Left colon (tissue), 2 donors: ENCODE data around the gene MIOX. TPM values are rescaled to one million over a fixed set of nuclear protein-coding genes. Genes with fewer than 3 reads are reported as not detected.

Source experiments
- ATAC-seq: fragments of 200-7000 bp; cut with Tn5 transposase; one replicate; pipeline ENCODE4 v1.9.1; 2020; ENCODE audit warnings: mild to moderate bottlenecking, moderate library complexity
- DNase-seq, 2 donors: peaks; one replicate each; pipeline ENCODE4 v3.0.0-alpha.2; 2020
- intact Hi-C, 2 donors: fragments of 100-400 bp; cut with DNase I in 1 of 2; cut with micrococcal nuclease in 1 of 2; formaldehyde crosslinking; loops; one replicate each; pipeline versions ENCODE4 v1.11.2 to v1.14.0; 2022; cut with DNase I, micrococcal nuclease
- total RNA-seq, 2 donors: library from RNA; stranded (reverse); fragmentation: NEBNext Ultra II Directional; extraction: Animal tissue kit (Norgen Biotek cat#: 25700); gene quantifications; one replicate each; pipeline ENCODE4 v1.2.1, GENCODE V29; 2021
- donor health status: DM: no; HTN: no; CAD: no.
- donor health status: DM: yes; HTN: yes; CAD: no.

The MIOX gene
- total RNA-seq, 2 donors from 2014 or later: not detected

DNA sequence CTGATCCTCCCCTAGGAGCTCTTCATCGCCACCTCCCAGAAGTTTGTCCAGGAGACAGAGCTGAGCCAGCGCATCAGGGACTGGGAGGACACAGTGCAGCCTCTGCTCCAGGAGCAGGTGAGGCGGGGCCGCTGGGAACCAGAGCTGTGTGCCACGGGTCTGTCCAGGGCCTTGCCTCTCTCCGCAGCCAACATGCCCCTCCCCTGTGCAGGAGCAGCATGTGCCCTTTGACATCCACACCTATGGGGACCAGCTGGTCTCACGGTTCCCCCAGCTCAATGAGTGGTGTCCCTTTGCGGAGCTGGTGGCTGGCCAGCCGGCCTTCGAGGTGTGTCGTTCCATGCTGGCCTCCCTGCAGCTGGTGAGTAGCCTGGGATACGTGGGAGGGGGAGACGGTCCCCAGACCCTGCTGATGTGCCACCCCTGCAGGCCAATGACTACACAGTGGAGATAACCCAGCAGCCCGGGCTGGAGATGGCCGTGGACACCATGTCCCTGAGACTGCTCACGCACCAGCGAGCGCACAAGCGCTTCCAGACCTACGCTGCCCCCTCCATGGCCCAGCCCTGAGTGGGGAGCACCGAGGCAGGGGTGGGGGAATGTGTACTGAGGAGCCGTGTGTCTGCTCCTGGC, 36.3 kb downstream of the MIOX start:
- DNase-seq: peak in 1 of 2 donors; percentile 14
- no peak for ATAC-seq
- intact Hi-C loops: no loop called here

DNA sequence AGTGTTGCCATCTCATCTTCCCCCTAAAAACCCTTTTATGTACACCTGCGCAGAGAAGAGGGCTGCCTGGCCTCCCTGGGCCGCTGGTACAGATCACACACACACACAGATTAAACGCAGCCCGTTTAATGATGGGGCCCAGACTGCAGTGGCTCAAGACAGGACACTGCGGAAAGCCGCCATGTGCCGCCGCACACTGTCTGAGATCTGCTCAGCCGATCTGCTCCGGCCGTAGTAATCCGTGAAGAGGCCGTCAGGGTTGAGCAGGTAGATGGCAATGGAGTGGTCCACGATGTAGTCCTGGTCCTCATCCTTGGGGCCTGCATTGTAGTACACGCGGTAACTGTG, 36.8 kb downstream of the MIOX start:
- ATAC-seq (no peak), DNase-seq (no peak)
- intact Hi-C loops: no loop called here

DNA sequence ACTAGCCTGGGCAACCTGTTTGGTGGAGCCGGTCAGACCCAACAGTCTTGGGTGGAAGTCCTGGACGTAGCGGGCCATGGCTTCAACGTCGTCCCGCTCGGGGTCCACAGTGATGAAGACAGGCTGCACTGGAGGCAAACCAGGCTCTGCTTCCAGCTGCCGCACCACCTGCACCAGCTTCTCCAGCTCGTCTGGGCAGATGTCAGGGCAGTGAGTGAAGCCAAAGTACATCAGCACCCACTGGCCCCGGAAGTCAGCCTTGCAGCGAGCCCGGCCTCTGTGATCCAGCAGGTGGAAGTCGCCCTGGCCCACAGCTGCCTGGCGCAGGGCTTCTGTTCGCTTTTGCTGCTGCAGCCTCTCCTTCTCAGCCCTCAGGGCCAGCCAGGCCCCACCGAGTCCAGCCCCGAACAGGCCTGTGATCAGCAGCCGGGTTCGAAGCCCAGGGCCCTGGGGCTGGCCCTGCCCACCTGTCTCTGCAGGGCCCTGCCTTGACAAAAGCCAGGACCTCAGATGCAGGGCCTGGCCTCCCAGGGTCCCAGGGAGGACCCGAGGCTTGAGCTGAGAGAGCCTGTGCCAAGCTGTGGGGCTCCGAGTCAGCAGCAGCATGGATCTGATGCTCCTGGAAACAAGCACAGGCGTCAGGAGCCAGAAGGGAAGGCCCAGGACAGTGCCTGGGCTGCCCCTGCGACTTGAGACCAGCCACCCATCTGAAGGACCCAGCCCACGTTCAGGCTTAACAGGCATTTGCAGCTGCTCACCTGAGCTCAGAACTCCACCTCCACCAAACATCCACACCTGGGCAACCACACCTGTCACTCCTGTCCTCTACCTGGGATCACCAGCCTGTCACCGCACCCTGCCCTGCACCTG, 37.4 kb downstream of the MIOX start:
- intact Hi-C loops: no loop called here
- DNase-seq: peak; percentile 40 to 67
- ATAC-seq: peak; percentile 12

DNA sequence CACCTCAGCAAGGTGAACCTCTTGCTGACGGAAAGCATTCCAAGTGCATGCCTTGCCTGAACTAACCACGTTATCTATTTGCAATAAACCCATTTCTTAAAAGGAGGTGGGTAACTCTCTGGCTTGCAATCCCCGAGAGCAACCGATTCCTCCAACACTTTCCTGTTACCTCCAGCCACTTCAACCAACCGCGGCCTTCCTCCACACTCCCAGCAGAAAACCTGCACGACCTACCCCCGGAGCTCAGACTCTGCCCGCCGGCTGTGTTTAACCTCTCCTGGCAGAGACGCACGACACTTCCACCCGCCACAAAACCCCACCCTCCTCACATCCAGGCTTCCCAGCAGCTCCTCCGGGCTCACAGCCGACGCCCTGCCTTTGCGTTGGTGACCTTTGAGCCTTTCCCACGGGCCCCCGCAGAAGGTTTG, 38.0 kb downstream of the MIOX start:
- DNase-seq (peak; percentile 81 to 82), ATAC-seq (peak; percentile 57)
- intact Hi-C loops: no loop called here

DNA sequence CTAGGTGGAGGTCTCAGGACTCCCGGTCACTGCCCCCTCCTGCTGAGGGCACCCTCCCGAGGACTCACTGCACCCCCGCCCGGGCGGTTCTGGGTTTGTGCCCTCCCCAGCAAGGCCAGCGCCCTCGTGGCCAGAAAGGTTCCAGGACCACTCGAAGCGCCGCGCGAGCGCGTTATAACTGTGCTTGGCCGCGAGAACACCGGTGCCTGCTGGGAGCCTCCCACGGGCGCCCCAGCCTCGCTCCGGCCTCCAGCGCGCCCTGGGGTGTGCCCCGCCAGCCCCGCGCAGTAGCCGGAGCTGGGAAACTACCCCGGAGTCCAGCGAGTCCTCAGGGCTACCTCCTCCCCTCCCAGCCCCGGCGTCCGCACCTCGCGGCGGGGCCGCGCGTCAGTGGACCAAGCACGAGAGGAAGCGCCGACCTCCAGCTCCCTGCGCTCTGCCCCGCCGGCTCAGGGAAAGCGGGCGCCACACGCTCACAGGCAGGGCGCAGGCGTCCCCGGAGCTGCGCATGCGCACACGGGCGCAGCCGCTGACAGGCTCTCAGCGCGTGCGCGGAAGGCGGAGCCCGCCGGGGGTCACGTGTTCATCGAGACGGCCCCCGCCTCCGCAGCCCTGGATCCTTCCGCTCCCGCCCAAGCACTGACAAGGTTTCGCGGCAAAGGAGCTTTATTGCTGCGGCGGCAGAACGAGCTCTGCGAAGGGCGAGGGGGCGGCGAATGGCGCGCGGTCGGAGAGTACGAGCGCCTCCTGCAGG, 38.6 kb downstream of the MIOX start, which contains the start of gene SCO2:
SCO2 (minus strand) TSS at position 495 of the 754 bp plus-strand sequence. CDS start 1,187 bp downstream, outside the sequence.
- peak; percentile 54 for ATAC-seq
- intact Hi-C loops: no loop called here
- DNase-seq: peak; percentile 96 to 98

DNA sequence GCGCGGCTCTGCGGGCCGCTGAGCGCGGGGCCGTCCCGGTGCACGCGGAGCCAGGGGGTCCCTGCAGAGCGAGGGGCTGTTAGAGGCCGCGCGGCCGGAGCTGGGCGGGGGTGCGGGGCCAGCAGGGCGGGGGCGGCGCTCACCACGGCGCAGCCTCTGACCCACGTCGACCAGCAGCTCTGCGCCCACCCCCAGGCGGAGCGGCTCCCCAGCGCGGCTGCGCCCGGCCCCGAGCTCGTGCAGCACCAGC, 39.1 kb downstream of the MIOX start:
- intact Hi-C loops: no loop called here

DNA sequence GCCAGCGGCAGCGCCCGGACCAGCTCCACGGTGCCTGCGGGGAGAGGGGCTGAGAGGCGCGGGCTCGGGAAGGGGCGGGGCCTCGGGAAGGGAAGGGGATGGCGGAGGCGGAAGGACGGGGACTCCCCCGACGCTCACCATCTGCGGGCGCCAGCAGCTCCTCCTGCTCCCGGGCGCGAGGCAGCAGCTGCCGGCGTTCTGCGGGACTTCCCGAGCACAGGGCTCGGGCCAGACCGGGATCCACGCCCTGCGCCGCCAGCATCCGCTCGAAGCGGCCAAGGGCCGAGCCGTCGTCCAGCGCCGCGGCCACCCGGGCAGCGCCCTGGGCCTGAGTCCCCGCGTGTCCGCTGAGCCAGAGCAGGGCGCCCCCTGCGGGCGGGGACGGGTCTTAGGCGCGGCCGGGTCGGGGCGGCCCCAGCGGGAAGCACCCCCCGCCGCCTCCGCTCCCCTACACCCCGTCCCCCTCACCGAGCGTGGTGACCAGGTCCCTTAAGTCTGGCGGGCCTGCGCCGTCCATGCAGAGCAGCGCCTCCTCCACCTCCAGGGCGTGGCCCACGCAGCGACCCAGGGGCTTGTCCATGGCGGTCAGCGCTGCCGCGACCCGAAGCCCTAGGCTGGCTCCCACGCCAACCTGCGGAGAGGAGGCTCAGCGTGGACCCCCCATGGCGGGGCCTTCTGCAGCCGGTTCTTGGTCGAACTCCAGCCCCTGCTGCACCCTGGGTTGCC, 39.6 kb downstream of the MIOX start:
- intact Hi-C loops: no loop called here
- peak; percentile 87 to 89 for DNase-seq
- peak; percentile 26 for ATAC-seq

More for the DNA sequence above, 39.1 kb downstream of the MIOX start:
- no peak for DNase-seq
- no peak for ATAC-seq

DNA sequence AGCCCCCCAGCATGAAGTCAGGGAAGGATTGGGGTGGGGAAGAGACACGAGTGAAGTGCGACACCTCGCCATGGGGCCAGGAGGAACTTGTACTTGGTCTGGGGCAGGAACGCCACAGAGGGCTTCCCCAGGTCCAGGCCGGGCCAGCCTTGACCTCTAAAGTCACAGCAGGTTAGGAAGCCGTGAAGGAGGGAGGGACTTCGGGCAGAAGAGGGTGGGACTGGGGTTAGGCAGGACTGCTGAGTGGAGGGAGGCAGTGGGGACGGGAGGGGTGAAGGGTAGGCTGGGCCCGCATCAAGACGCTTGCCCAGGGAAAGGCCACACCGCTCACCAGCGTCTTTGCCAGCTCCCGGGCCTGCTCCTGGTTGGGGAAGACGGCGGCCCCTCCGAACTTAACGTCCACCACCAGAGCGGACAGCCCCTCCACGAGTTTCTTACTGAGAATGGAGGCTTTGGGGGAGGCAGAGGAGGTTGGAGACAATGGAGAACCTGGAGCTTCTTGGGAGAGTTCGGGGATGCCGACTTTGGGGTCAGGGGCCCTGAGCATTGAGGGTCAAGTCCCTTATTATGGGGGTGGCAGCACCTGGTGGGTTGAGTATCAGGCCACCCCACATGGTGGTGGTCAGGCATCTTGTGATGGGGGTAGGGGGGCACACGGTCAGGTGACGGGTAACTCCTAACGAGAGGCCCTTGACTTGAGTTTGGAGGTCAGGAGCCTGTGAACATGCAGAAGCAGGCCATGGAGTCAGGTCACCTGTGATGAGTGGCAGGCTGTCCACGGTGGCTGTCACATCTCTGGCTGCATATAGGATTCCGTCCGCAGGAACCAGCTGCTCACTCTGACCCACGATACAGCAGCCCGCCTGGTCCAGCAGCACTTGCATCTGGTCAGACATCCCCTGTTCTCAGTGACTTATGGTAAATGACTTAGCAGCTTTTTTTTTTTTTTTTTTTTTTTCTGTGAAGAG, 40.5 kb downstream of the MIOX start:
- peak; percentile 61 to 79 for DNase-seq
- no peak for ATAC-seq
- intact Hi-C loops: no loop called here

DNA sequence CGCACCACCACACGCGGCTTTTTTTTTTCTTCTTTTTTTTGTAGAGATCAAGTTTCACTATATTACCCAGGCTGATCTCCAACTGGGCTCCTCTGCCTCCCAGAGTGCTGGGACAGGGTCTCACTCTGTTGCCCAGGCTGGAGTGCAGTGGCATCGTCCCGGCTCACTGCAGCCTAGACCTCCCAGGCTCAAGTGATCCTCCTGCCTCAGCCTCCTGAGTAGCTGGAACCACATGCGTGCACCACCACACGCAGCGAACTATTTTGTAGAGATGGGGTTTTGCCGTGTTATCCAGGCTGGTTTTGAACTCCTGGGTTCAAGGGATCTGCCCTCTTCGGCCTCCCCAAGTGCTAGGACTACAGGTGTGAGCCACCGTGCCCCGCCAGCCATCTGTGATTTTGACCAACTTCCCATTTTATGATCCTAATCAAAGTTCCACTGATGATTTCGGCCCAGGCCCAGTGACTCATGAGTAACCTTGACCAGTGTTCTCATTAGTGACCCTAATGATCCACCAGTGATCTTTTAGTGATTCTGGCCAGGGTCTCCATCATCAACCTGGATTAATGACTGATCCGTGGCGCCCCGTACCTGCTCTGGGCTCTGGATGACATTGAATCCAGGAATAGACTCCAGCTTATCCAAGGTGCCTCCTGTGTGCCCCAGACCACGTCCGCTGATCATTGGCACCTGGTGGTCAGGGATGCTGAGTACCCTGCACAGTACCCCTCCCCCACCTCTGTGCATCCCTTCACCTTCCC, 41.4 kb downstream of the MIOX start:
- ATAC-seq (no peak), DNase-seq (no peak)
- intact Hi-C loops: no loop called here

DNA sequence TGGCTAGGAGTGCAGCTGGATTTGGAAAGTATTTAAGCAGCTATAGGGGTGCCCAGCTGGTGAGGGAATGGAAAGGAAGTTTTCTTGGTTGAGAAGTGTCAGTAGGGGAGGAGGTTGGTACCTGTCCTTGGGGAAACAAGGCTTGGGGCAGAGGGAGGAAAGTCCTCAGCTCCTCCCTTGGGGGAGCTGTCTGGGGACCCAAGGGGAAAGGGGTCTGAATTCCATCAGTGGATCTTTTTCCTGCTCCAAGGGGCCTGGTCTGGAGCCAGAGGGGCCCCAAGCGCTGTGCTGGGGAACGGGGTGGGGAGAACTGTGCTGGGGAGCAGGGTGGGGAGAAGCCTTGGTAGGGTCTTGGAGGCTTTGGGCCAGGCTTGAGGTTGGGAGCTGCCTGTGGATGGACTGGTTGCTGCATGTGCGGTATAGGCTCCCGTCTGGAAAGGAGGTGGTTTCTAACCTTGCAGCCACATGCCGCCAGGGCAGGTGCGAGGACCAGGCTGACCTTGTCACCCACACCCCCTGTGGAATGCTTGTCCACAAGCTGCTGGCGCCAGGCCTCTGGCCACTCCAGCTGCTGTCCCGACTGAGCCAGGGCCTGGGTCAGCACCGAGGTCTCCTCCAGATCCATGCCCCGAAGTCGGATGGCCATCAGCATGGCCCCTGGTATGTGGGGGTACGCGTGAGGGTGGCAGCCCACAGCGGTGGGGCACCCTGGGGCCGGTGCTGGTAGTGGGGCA, 42.2 kb downstream of the MIOX start:
- intact Hi-C loops: no loop called here
- ATAC-seq: no peak
- no peak for DNase-seq

DNA sequence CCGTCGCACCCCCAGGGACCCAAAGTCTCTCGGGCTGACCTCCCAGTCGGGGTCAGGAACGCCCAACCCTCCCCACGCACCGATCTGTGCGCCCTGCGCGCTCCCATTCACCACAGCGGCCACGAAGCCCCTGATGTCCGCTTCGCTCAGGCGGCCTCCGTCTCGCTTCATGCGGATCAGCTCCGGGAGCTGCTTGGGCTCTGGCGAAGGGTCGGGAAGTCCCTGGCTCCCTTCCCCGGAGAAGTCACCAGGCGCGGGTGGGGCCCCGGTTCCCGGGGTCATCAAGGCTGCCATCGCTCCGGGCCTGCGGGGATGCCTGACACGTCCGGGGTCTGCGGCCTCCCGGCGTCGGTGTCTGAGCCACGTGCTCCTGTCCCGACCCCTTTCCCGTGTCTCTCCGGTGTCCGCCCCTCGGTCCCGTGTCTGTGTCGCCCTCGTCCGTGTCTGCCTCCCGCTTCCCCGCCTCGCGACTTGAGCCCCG, 42.8 kb downstream of the MIOX start:
- intact Hi-C loops: no loop called here
- ATAC-seq (no peak), DNase-seq (peak in 1 of 2 donors; percentile 49)

DNA sequence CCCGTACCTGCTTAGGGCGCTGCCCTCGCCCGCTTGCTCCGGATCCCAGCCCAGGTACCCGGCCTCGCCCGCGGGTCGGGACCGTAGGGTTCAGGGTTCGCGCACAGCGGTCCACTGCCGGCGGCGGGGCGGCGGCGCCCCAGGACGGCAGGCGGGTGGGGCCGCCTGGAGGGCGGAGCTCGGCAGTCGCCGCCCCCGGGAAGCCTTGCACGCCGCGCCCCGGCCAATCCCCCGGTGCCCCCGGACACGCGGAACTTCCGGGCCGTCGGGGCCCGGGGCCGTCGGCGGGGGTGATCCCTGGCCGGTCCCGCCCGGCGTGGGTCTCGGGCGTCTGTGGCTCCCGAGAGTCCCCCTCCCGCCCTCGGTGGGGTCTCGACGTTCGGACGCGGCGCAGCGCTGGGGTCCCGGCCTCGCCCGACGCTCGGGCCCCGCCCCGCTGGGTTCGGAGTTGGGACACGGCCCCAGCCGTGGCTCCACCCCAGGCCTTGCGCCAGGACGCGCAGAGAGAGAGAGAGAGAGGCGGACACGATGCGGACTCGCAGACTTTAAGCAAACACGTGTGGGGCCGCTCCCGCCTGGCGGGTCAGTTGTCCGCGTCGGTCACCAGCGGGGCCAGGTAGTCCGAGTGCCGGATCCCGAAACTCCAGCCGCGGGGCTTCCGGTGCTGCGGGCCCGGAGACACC, 43.4 kb downstream of the MIOX start, which contains the start of gene TYMP:
TYMP (minus strand) TSS at position 116 of the 683 bp plus-strand sequence. CDS start 303 bp downstream, outside the sequence.
- peak; percentile 87 to 88 for DNase-seq
- intact Hi-C loops: no loop called here
- ATAC-seq: peak; percentile 55

DNA sequence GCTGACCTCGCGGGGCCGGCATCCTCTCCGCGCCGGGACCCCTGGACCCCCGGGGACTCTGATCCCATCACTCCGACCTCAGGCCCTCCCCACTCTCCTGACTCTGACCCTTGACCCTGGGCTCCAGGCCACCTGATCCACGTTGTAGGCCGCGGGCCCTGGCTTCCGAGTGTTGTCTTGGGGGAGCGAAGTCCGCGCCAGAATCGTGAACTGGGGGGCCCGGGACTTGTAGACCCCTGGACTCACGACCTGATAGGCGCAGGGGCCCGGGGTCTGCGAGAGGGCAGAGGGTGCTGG, 43.9 kb downstream of the MIOX start:
- DNase-seq (no peak), ATAC-seq (peak; percentile 2)
- intact Hi-C loops: no loop called here

DNA sequence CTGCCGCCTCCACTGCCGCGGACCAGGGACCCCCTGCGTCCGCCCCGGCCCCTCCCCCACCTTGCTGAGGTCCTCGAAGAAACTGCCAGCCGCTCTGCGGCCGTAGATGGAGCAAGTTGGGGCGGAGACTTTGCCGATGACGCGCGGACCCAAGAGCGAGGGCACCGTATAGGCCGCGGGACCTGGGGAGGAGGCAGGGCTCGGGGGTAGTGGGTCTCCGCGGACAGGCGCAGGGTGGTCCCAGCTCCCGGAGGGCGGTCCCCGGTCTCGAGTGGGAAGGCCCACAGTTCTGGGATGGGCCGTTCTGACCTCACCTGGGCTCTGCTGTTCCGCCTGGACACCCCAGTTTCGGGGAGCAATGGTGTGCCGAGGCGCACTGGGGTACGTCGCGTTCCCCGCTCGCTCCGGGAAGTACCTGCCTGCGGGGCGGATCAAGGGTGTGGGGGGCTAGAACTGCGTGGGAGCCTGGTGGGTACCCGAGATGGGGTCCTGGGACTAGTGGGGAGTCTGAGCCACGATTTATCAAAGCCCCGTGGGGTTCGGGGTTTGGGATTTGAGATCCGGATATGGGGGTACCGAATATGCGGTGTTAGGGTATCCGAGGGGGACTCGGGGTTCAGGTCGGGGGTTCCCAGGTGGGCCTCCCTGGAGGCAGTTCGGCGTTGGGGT, 44.4 kb downstream of the MIOX start:
- intact Hi-C loops: no loop called here
- ATAC-seq (peak; percentile 59), DNase-seq (peak; percentile 92 to 94)

DNA sequence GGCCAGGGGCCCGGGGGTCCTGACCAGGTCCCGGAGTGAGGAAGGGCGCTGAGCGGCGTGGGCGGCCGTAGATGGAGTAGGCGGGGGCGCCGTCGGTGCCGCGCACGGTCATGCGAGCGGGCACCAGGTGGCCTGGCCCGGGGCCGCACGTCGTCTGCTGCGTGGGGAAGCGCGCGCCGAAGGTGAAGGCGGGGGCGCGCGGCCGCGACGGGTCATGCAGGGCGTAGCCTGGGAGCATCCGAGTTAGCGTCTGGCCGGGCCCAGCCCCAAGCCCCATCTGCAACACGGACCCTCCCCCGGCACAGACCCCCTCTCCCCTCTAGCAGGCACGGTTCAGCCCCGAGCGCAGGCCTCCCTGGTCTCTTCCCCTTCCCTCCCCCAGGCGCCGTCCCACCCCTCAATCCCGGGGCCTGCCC, 44.9 kb downstream of the MIOX start:
- DNase-seq (peak; percentile 64 to 78), ATAC-seq (peak; percentile 44)
- intact Hi-C loops: no loop called here
